ENCODE data around the gene NFIA. TPM values are rescaled to one million over a fixed set of nuclear protein-coding genes. Genes with fewer than 3 reads are reported as not detected.

The NFIA gene
- total and polyA plus RNA-seq, 2 of the 13 experiments (the other 11 are each of a cell fraction or from before 2014, with no cell fraction given): 14.7 to 28.5 TPM

GRCh38 chr1:61053712-61054600 is 28.4 kb upstream of the NFIA start (continued):
- TF ChIP-seq RAD21 (CRISPR knock-in tag; IDR thresholded peaks at IDR 0.05): 0 out of 2 replicates have a peak, but pooled peaks have one; percentile 25
- TF ChIP-seq GTF2F1 (IDR thresholded peaks at IDR 0.05; ENCODE audit: low read length): no peak
- TF ChIP-seq NFATC3 (CRISPR knock-in tag; IDR thresholded peaks at IDR 0.05): no peak
- no peak for TF ChIP-seq ZFP1 (CRISPR knock-in tag; IDR thresholded peaks at IDR 0.05)
- TF ChIP-seq ZNF674 (CRISPR knock-in tag; IDR thresholded peaks at IDR 0.05; ENCODE audit: low read depth): no peak
- TF ChIP-seq MXD3 (CRISPR knock-in tag; IDR thresholded peaks at IDR 0.05): no peak
- no peak for TF ChIP-seq TRAFD1 (CRISPR knock-in tag; IDR thresholded peaks at IDR 0.05; ENCODE audit: borderline replicate concordance)
- TF ChIP-seq ZKSCAN8 (CRISPR knock-in tag; IDR thresholded peaks at IDR 0.05; ENCODE audit: borderline replicate concordance): no peak
- TF ChIP-seq ZHX2 (IDR thresholded peaks at IDR 0.05; ENCODE audit: low read depth): no peak
- TF ChIP-seq ZHX2 (CRISPR knock-in tag; IDR thresholded peaks at IDR 0.05; ENCODE audit: borderline replicate concordance): no peak
- TF ChIP-seq UBTF (CRISPR knock-in tag; IDR thresholded peaks at IDR 0.05): peak; percentile 46; the same call in 1 of the 2 replicates
- TF ChIP-seq E2F1 (CRISPR knock-in tag; IDR thresholded peaks at IDR 0.05): no peak
- 0 out of 2 replicates have a peak, but pooled peaks have one; percentile 17 for TF ChIP-seq MED1 (CRISPR knock-in tag; IDR thresholded peaks at IDR 0.05)
- TF ChIP-seq STAG1 (CRISPR knock-in tag; IDR thresholded peaks at IDR 0.05): peak; percentile 56
- TF ChIP-seq ZBTB21 (CRISPR knock-in tag; IDR thresholded peaks at IDR 0.05): no peak
- TF ChIP-seq ZNF569 (CRISPR knock-in tag; IDR thresholded peaks at IDR 0.05; ENCODE audit: borderline replicate concordance): no peak
- no peak for TF ChIP-seq ZNF180 (CRISPR knock-in tag; IDR thresholded peaks at IDR 0.05; ENCODE audit: borderline replicate concordance, low read depth)
- no peak for TF ChIP-seq NFYB (CRISPR knock-in tag; IDR thresholded peaks at IDR 0.05)
